22Rv1 (cell line): ENCODE data around the gene CD58.

Experiments
- CTCF ChIP-seq: fragments of 450-650 bp; IDR thresholded peaks from 2 replicates; pipeline ENCODE4 v1.5.1; 2017; ENCODE audit warnings: mild to moderate bottlenecking
- ZFX ChIP-seq: fragments of 450-650 bp; IDR thresholded peaks from 2 replicates; pipeline ENCODE4 v1.6.1; 2017; ENCODE audit warnings: antibody characterized with exemption, borderline replicate concordance

- TF ChIP-seq CTCF = no peak
- no peak for TF ChIP-seq ZFX
Measured at GRCh38 chr1:116571215-116571919, 541 bp upstream of the CD58 start.
